NCI-H1930 (cell line): ENCODE results near the gene FMN1.

Experiments used
- DNase-seq, 2 experiments: peaks; one replicate each; lab custom pipeline; 2025; lab: John Stamatoyannopoulos, UW

FMN1 gene

DNA sequence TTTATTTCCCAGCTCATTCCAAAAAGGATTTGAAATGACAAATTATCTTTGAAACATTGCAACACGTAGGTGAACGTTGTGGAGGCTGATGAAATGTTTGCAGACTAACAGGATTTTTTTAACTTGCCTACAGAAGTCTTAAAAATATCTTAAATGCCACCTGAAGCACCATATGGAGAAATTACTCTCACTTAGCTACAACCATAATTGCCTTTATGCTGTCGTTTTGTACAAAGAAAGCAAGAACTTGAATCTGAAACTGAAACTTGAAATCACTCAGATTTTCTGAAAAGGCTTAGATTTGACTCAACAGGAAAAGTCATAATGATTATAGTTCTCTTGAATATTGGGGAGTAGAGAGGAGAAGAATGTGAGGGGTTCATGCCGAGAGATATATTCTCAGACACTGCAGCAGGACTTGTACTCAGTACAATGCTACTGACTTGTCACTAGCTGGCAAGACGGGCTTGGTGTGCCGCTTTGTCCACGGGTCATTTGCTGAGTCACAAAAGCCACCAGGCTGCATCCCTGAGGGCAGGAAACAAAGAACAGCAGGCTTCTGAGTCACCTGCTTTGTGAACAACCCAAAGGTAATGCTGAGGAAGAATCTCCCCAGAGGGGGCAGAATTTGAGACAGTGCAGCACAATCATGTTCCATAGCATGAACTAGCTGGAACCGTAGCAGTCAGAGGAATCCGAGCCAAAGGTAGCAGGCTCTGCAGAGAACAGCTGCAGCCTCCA lies 7.1 kb upstream of the FMN1 start:
- DNase-seq: peak; percentile 73 to 78

DNA sequence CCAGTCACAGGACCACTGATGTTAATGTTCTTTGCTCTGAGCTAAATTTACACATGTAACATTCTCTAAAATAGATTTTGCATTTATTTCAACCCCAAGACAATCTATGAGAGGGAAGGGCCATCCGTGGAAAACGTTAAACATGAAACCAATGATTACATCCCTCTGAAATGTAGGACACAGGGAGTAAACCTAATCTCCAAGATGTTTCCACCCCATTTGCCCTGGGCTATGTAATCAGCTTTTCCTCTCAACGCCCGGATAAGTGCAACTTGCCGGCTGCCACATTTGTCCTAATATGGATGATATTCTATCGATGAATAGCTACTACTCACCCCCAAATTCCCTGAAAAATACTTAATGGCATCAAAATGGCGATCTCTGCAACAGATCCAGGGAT lies 6.4 kb upstream of the FMN1 start:
- no peak for DNase-seq

GRCh38 chr15:33200444-33200843 lies 5.9 kb upstream of the FMN1 start:
- DNase-seq: no peak

GRCh38 chr15:33198541-33198940 lies 4.0 kb upstream of the FMN1 start:
- DNase-seq: no peak

DNA sequence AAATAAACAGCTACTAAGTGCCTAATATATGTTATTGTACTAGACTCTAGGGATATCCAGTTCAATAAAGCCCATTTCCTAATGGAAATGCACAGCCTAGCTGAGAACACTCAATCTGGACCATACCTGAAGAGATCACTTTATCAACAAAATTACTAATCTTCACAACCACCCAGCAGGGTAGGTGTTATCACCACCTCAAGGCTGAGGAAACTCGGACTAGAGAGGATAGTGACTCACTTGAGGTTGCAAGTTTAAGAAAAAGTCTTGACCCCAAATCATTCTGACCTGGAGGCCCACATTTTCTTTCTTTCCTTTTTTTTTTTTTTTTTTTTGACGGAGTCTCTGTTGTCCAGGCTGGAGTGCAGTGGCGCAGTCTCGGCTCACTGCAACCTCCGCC lies 3.1 kb upstream of the FMN1 start:
- no peak for DNase-seq

- no peak for DNase-seq
Measured at GRCh38 chr15:33194237-33194636, 277 bp downstream of the FMN1 start.

DNA sequence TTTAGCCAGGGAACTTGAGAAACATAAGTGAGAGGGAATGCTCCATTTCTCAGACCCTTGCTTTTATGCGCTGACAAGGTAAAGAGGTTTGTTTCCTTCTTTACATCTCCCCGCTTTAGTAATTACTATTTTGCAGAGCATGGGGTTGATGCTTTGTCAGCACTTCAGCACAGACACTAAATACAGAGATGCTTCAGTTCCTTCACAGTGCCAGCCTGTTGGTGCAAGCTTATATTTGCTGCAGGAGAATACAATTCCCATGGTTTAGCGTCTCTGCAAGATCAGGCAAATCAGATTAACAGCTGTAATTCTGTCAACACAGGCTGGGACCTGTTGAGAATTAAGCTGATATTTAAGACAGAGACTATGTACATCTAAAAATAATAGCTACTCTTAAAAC lies 2.9 kb downstream of the FMN1 start:
- no peak for DNase-seq

GRCh38 chr15:33190539-33190938 lies 4.0 kb downstream of the FMN1 start:
- no peak for DNase-seq

DNA sequence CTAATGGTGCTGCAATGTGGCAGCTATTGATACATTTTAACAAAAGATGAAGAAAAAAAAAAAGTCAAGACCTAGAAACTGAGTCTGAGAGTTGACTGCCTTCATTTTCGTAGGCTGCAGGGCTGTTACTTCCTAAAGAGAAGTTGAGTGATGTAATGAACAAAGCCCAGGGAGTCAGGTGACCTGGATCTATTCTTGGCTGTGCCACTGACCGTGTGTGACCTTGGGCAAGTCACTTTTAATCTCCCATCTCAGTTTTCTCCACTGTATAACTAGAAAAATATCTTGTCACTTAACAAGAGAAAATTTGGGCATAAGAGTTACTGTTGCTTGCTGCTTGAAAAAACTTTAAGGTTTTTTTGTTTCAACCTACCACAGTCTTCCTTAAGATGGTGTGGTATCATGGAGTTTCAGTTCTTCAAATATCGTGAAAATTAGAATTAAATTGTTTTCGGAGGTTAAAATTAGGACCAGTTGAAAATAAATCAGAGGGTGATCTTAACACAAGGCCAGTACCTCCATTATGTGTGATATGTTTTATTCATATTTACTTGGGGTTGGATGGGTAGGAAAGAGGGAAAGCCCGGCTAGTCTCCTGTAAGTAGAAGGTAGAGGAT lies 5.8 kb downstream of the FMN1 start:
- no peak for DNase-seq

DNA sequence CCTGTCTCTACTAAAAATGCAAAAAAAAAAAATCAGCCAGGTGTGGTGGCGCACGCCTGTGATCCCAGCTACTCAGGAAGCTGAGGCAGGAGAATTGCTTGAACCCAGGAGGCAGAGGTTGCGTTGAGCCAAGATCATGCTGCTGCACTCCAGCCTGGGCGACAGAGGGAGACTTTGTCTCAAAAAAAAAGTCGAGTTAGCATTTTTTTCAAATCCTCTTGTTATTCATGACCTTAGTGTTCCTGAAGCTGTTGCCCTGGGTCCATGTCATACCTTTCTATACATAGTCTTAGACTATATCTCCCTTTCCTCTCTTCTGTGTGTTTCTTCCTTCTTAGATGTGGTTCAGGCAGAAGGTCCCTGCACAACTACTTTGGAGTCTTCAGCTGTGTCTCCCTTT lies 6.4 kb downstream of the FMN1 start:
- no peak for DNase-seq

GRCh38 chr15:33183334-33183733 lies 11.2 kb downstream of the FMN1 start:
- DNase-seq: no peak

DNA sequence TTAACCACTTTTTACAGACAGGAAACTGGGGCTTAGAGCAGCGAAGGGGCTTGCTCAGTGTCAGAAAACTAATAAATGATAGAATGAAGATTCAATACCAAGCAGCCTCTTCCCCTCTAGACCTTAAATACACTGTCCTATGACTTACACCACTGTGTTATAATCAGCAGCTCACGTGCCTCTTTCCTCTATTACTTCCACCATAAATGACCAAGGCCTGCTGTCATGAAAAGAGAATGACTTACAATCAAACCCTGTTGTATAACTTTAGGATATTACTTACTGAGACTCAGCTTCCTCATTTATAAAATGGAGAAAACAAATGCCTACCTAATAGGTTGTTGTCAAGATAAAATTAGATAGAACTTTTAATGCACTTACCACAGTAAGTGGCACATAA lies 11.6 kb downstream of the FMN1 start:
- no peak for DNase-seq

- no peak for DNase-seq
Measured at GRCh38 chr15:33182278-33182905, 12.1 kb downstream of the FMN1 start.

DNA sequence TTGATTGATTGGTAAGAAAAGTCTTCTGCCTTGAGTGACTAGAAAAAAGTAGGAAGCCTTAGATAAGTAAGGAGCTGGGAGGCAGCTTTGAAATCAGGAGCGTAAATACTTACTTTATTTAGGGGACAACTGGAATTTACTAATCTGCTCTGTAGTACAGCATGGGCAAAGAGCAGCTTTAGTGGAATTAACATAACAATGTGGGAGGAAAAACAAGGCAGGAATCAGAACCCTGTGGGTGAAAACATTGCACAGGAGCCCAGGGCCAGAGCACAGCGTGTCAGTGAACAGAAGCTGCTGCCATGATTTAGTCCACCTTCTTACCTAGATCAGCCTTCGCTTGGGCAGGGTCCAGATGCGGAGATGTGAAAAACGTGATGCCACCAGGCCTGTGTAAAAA lies 14.6 kb downstream of the FMN1 start:
- DNase-seq: no peak

- no peak for DNase-seq
Measured at GRCh38 chr15:33171202-33171601, 23.3 kb downstream of the FMN1 start.

- no peak for DNase-seq
Measured at GRCh38 chr15:33169625-33170024, 24.9 kb downstream of the FMN1 start.

DNA sequence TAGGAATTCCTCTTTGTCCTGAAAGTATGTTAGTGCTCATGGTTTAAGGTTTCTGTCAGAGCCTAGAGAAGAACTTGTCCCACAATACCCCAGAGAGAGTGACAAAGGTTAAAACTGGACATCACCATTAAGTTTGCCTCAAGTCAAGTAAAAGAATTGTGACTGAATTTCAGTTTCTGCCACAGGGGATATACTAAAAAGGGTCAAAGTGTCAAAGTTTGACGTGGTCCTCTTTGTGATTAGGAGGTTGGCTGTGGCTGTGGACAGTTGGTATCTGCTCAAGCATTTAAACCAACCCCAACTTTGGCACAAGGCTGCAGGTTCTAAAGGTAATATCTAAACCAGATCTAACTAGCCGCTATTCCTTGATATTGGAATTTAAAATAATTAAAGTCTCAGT lies 26.1 kb downstream of the FMN1 start:
- DNase-seq: no peak

- no peak for DNase-seq
Measured at GRCh38 chr15:33163816-33164215, 30.7 kb downstream of the FMN1 start.

DNA sequence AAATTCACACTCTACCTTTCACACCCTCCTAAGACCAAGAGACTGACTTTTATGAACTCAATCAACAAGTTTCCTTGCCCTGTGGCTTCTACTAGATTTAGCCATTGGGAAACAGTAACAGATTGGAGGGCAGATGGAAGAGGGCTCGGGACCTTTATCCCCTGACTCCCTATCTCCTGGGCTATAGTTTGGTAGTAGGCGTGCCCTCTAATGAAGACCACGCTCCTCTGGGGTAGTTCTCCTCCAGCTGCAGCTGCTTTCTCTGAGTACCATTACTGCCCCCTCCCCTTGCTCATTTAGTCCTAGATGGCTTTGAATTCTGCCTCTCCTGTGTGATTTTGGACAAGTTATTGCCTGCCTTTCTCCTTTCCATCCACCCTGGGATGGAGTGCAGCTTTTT lies 33.3 kb downstream of the FMN1 start:
- no peak for DNase-seq

- DNase-seq: no peak
Measured at GRCh38 chr15:33160581-33161165, 33.8 kb downstream of the FMN1 start.

GRCh38 chr15:33159726-33160453 lies 34.6 kb downstream of the FMN1 start:
- DNase-seq: no peak

- DNase-seq: no peak
Measured at GRCh38 chr15:33158366-33158765, 36.1 kb downstream of the FMN1 start.
